ENCODE results near the gene DLG2. TPM values are rescaled to one million over a fixed set of nuclear protein-coding genes. Genes with fewer than 3 reads are reported as not detected.

The DLG2 gene
- polyA plus RNA-seq, 6 donors from 2014 or later: 0.93 to 2.4 (median 1.3) TPM

DNA sequence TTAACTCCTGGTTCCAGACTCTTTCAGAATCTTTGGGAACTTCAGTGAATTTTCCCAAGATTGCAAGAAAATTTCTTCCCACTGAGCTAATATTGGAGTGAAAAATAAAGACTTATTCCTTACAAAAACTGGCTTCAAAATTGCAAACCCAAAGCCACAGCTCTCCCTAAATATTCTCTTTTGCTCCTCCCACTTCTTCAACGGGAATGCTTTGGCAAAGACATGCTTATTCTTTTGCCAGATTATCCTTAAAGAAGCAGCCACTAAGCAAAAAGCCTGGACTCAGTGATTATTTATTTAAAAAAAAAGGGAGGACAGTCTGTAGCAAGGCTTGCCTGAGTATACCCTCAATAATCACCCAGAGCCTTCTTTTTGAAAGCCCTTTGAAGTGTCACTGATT is 1438.6 kb downstream of the DLG2 start:
- peaks cover 0 to 1% (median 0%) of the 10 kb centered on the region in 3 donors for H3K4me1 Mint-ChIP-seq
- H3K9me3 Mint-ChIP-seq: peaks cover 0 to 10% (median 4%) of the 10 kb centered on the region in 7 donors
- no peak overlapping the region for H3K4me3 Mint-ChIP-seq
- no peaks in the 10 kb centered on the region for H3K27me3 Mint-ChIP-seq
- H3K36me3 Mint-ChIP-seq: no peaks in the 10 kb centered on the region
- H3K27ac Mint-ChIP-seq: no peak overlapping the region
- DNase-seq: no peak
- ATAC-seq (ENCODE audit: low read depth in 2 of 2): no peak

DNA sequence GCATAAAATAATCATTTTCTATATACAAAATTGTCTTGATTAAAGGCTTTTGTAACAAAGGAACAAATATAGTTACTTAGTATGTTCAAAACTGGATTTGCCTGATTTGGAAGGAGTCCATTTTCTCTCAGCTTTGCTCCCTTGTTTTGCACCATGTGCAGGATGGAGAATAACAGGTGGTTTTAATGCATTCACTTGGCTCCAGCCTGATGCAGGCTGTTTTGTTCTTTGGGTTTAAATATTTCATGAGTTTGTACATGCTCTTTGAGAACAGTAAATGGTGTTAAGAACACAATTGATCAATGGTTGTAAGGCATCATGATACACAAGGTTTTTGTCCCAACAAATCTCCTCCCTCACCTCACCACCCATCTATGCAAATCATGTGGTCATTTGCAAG is 1454.1 kb downstream of the DLG2 start:
- Mint-ChIP-seq H3K4me3 (no peak overlapping the region), H3K9me3 (peaks cover 0 to 5% (median 2%) of the 10 kb centered on the region in 7 donors), H3K27me3 (no peaks in the 10 kb centered on the region), H3K36me3 (no peaks in the 10 kb centered on the region), H3K27ac (no peak overlapping the region), H3K4me1 (no peaks in the 10 kb centered on the region)
- ATAC-seq (ENCODE audit: low read depth in 2 of 2) (no peak), DNase-seq (no peak)

DNA sequence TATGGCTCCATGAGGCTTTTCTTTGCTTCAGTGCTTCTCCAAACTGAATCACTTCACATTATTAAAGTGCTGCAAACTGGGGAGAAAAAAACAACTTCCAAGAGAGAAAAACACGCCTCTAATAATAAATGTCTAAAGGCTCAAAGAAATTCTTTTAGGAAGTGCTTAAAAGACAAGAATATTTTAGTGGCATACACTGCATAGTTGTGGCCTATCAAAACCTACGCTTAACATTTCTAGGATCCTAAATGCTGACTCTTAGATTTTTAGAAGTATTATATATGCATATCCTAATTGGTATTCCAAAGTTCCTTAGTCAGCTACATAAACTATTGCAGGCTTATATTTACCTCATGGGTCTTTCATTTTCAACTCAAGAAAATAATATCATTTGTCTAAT is 1462.0 kb downstream of the DLG2 start:
- DNase-seq (no peak), ATAC-seq (ENCODE audit: low read depth in 2 of 2) (no peak)
- peaks cover 2 to 15% (median 7%) of the 10 kb centered on the region in 7 donors for H3K9me3 Mint-ChIP-seq
- no peaks in the 10 kb centered on the region for H3K4me1 Mint-ChIP-seq
- no peak overlapping the region for H3K4me3 Mint-ChIP-seq
- H3K27ac Mint-ChIP-seq: no peak overlapping the region
- H3K36me3 Mint-ChIP-seq: no peaks in the 10 kb centered on the region
- H3K27me3 Mint-ChIP-seq: no peaks in the 10 kb centered on the region

DNA sequence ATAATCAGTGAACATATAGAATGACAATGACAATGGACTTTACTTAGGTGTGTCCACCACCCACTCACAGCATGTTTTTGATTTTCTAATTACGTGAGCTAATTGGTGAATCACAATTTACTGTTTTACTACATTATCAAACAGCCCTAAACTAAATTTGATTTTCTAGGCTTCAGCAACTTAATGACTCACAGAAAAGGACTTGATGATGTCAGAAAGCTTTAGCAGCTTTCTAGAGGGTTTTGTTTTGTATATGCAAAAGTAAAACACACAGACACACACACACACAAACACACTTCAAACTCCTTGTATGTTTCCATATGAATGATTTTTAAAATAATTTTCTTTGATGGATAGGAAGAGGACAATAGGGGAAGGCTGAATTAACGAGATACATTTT is 1462.4 kb downstream of the DLG2 start:
- Mint-ChIP-seq H3K27me3 (no peaks in the 10 kb centered on the region), H3K9me3 (peaks cover 1 to 18% (median 7%) of the 10 kb centered on the region in 7 donors), H3K27ac (no peak overlapping the region), H3K36me3 (no peaks in the 10 kb centered on the region), H3K4me1 (no peaks in the 10 kb centered on the region), H3K4me3 (no peak overlapping the region)
- no peak for ATAC-seq (ENCODE audit: low read depth in 2 of 2)
- no peak for DNase-seq

DNA sequence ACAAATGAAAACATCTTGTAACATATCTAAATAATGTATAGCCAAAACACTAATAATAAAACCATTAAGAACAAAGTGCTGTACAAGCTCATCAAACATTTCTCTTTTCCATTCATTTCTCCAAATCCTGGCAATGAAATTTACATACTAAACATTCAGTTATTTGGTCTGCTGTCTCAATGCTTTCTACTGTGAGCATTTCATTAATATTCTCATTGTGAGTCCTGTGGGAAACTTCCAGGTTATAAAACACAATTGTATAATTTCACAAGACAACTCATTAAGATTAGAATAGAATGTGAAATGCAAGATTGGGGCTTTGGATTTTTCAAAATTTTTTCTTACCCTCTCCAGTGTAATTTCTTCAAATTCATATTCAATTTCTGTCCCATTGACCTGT is 1464.0 kb downstream of the DLG2 start:
- no peaks in the 10 kb centered on the region for H3K27me3 Mint-ChIP-seq
- H3K27ac Mint-ChIP-seq: no peak overlapping the region
- no peaks in the 10 kb centered on the region for H3K4me1 Mint-ChIP-seq
- peaks cover 1 to 13% (median 6%) of the 10 kb centered on the region in 7 donors for H3K9me3 Mint-ChIP-seq
- DNase-seq (no peak), ATAC-seq (ENCODE audit: low read depth in 2 of 2) (no peak)
- no peaks in the 10 kb centered on the region for H3K36me3 Mint-ChIP-seq
- H3K4me3 Mint-ChIP-seq: no peak overlapping the region

DNA sequence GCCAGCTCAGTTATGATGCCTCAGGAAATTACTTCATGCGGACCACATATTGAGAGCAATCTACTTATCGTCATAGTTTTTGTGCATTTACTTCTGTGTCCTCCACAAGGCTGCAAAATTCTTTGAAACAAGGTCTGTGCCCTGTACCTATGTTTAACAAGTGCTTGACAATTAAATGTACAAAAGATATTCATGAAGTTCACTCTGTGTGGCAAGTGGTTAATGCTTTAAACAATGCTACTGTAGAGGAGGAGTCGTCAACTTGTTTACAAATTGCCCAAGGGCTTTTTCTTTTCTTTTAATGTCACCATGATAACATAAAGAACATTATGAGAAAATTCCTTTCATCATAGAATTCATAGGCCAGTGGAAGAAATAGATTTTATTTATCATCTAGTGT is 1469.5 kb downstream of the DLG2 start:
- DNase-seq (no peak), ATAC-seq (ENCODE audit: low read depth in 2 of 2) (no peak)
- H3K9me3 Mint-ChIP-seq: peaks cover 4 to 13% (median 8%) of the 10 kb centered on the region in 7 donors
- H3K27me3 Mint-ChIP-seq: no peaks in the 10 kb centered on the region
- H3K4me3 Mint-ChIP-seq: no peak overlapping the region
- H3K4me1 Mint-ChIP-seq: no peaks in the 10 kb centered on the region
- no peak overlapping the region for H3K27ac Mint-ChIP-seq
- H3K36me3 Mint-ChIP-seq: no peaks in the 10 kb centered on the region

DNA sequence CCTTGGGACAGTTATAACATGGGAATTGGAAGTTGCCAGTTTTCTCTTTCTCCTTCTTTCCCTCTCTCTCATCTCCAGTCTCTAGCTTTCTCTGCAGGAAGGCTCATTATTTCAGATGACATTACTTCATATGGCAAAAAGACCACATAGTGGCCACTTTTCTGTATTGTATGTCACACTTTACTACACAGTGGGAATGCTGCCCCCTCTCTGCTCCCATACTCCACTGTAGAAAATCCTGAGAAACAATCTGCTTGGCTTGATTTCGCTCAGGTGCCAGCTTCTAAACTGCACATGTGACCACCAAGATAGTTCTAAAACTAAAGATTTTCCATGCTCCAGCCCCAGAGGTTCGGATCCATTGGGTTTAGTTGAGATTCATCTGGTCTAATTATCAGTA is 1480.3 kb downstream of the DLG2 start:
- Mint-ChIP-seq H3K4me3 (no peak overlapping the region), H3K36me3 (no peaks in the 10 kb centered on the region), H3K27me3 (no peaks in the 10 kb centered on the region), H3K27ac (no peak overlapping the region), H3K9me3 (peaks cover 0 to 8% (median 5%) of the 10 kb centered on the region in 7 donors), H3K4me1 (no peaks in the 10 kb centered on the region)
- DNase-seq: no peak
- no peak for ATAC-seq (ENCODE audit: low read depth in 2 of 2)

DNA sequence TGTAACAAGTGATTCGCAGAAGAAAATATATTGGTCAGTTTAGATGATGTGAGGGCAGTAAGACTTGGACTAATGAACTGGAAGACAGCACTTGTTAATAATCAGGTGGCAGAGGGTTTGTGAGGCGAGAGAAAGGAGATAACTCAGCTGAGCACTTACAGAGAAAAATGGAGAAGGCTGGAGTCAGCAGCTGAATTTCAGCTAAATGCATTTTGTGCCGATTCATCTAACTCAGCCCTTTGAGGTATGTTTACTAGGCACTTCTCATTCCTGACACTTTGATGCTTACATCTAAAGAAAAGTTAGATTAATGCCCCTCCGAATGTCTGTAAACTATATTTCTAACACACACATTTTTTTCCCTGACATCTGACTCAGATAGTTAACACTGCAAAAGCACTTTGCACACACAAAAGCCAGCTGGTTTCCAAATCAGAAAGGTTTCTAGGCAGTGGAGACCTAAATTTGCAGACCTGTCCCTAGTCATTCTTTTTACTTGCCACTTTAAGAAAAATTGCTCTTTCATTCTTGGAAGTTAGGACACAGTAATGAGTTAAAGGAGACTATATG is 1481.4 kb downstream of the DLG2 start:
- Mint-ChIP-seq H3K36me3 (no peaks in the 10 kb centered on the region), H3K27ac (no peak overlapping the region), H3K9me3 (peaks cover 0 to 8% (median 5%) of the 10 kb centered on the region in 7 donors), H3K27me3 (no peaks in the 10 kb centered on the region), H3K4me3 (no peak overlapping the region), H3K4me1 (no peaks in the 10 kb centered on the region)
- DNase-seq (no peak), ATAC-seq (ENCODE audit: low read depth in 2 of 2) (no peak)

DNA sequence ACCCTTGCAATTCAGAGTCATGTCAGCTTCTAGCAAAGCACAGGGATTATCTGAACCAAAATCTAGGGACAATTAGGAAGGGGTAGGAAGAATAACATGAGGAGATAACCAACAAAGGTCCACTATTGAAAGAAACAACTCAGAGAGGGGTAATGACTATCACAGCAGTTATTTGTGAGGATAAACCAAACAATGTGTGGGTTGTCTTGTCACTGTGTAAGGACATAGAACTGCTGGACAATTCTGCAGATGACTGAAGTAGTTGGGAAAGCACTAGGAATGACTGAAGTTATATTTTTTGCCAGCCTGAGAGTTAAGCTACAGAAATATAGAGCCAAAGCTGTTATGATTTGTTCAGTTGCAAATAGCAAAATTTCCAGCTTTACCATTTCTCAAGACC is 1482.6 kb downstream of the DLG2 start:
- Mint-ChIP-seq H3K27me3 (no peaks in the 10 kb centered on the region), H3K4me3 (no peak overlapping the region), H3K9me3 (peaks cover 0 to 8% (median 3%) of the 10 kb centered on the region in 7 donors), H3K36me3 (no peaks in the 10 kb centered on the region), H3K27ac (no peak overlapping the region), H3K4me1 (no peaks in the 10 kb centered on the region)
- DNase-seq (no peak), ATAC-seq (ENCODE audit: low read depth in 2 of 2) (no peak)

DNA sequence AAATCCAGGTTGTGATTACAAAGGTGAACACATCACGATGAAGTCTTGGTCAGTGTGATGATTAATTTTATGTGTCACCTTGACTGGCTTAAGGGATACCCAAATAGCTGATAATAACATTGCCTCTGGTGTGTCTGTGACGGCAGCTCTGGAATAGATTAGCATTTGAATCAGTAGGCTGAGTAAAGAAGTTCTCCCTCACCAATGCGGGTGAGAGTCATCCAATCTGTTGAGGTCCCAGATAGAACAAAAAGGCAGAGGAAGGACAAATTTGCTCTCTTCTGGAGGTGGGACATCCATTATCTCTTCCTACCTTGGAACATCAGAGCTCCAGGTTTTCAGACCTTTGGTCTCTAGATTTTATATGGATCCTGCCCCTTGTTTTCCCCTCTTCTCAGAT is 1484.7 kb downstream of the DLG2 start:
- peaks cover 0 to 8% (median 3%) of the 10 kb centered on the region in 7 donors for H3K9me3 Mint-ChIP-seq
- H3K36me3 Mint-ChIP-seq: no peaks in the 10 kb centered on the region
- no peak overlapping the region for H3K4me3 Mint-ChIP-seq
- no peaks in the 10 kb centered on the region for H3K4me1 Mint-ChIP-seq
- ATAC-seq (ENCODE audit: low read depth in 2 of 2) (no peak), DNase-seq (no peak)
- peak overlapping the region in 1 of 6 donors; percentile 11 for H3K27ac Mint-ChIP-seq
- no peaks in the 10 kb centered on the region for H3K27me3 Mint-ChIP-seq

DNA sequence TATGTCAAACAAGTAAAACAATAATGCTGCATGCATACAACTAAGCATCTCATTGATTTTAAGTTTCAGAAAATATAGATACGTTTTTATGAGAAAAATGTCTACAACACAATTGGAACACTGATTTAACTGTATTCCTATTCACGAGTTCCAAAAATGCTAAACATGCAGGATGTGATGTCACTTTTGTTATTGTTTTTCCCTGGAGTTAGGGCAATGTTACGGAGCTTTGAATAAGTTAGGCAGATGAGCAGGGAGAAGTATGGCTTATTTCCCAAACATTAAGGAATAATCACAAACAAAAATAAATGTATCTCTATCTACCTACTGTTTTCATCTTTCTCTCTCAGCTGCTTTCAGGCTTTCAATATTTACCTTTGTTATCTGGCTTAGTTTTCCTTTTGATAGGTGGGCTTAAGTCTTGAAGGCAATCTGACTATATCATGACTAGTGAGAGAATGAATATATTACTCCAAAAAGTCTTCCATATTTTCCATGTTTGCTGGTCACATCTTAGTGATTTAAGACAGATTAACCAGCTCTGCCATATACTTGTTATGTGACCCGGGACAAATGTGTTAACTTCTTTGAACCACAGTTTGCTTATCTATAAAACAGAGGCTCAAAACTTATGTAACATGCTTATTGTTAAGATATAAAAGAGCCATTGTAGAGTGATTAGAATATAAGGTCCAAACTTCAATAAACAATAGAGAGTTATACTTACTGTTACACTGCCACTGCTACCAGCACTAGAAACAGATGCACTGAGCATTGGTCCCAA is 1486.6 kb downstream of the DLG2 start:
- H3K27ac Mint-ChIP-seq: no peak overlapping the region
- no peaks in the 10 kb centered on the region for H3K4me1 Mint-ChIP-seq
- no peak for DNase-seq
- peaks cover 0 to 4% (median 0%) of the 10 kb centered on the region in 3 donors for H3K27me3 Mint-ChIP-seq
- H3K36me3 Mint-ChIP-seq: no peaks in the 10 kb centered on the region
- H3K9me3 Mint-ChIP-seq: peaks cover 0 to 9% (median 3%) of the 10 kb centered on the region in 7 donors
- ATAC-seq (ENCODE audit: low read depth in 2 of 2): no peak
- peak overlapping the region in 1 of 8 donors; percentile 2 for H3K4me3 Mint-ChIP-seq

DNA sequence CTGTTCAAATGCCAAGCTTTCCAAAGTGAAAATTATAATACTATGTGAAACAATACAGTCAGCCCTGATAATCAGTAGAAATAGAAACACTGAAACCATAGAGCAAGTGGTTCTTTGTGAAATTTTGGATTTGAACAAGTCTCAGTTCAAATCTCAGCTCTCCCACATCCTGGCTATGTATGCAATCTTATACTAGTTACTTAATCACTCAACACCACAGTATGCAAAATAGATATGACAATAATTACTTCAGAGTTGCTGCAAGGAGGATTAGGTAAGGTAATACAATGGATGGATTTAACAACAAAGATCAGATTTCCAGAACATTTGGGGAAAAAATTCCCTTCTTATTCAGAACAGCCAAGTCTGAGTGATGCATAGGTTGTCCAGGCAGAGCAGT is 1489.2 kb downstream of the DLG2 start:
- DNase-seq (no peak), ATAC-seq (ENCODE audit: low read depth in 2 of 2) (no peak)
- peaks cover 0 to 4% (median 0%) of the 10 kb centered on the region in 3 donors for H3K27me3 Mint-ChIP-seq
- no peak overlapping the region for H3K27ac Mint-ChIP-seq
- H3K36me3 Mint-ChIP-seq: no peaks in the 10 kb centered on the region
- no peak overlapping the region for H3K4me3 Mint-ChIP-seq
- no peaks in the 10 kb centered on the region for H3K4me1 Mint-ChIP-seq
- peaks cover 0 to 11% (median 2%) of the 10 kb centered on the region in 7 donors for H3K9me3 Mint-ChIP-seq

DNA sequence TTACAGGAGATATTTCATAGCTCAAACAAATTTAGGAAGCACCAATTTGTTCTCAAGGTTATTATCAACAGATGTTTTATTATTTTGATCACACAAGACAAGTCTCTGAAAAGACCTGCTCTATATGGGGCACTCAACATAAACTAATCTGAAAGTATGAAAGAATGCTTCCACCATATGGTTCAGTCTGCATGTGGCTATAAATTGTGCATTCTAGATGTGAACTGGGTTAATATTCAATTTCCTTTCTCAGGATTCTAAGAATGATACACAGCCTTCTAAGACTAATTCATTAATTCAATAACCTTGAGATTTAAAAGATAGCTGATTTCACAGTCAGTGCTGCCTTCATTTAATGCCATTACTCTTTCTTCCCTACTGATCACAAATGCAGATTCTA is 1489.6 kb downstream of the DLG2 start:
- Mint-ChIP-seq H3K27me3 (peaks cover 0 to 4% (median 0%) of the 10 kb centered on the region in 3 donors), H3K9me3 (peaks cover 0 to 9% (median 2%) of the 10 kb centered on the region in 7 donors), H3K27ac (no peak overlapping the region), H3K4me1 (no peaks in the 10 kb centered on the region), H3K4me3 (no peak overlapping the region), H3K36me3 (no peaks in the 10 kb centered on the region)
- ATAC-seq (ENCODE audit: low read depth in 2 of 2) (no peak), DNase-seq (no peak)

DNA sequence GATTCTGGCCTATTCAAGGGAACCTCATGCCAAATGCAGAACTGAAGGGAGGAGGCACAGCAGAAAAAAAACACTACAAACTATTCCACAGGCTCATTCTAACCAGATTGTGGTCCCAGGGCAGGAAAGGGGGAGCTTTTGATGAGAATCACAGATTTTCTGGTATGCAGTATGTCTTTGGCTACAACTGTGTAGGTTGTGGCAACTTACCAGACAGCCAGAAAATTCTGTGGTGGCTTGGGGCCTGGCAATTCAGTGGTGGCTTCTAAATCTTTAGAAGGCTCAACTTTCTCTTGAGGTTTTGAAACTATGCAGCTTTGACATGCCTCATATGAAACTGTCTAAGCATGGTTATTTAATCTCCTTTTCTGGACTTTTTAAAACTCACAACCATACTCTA is 1490.2 kb downstream of the DLG2 start:
- Mint-ChIP-seq H3K4me3 (no peak overlapping the region), H3K27me3 (peaks cover 0 to 4% (median 0%) of the 10 kb centered on the region in 3 donors), H3K36me3 (no peaks in the 10 kb centered on the region), H3K27ac (no peak overlapping the region), H3K4me1 (no peaks in the 10 kb centered on the region), H3K9me3 (peaks cover 0 to 9% (median 2%) of the 10 kb centered on the region in 7 donors)
- ATAC-seq (ENCODE audit: low read depth in 2 of 2) (no peak), DNase-seq (no peak)
